ENCODE measurements around the gene RBBP9. TPM values are rescaled to one million over a fixed set of nuclear protein-coding genes. Genes with fewer than 3 reads are reported as not detected.

Gene RBBP9
- 15.3 TPM for polyA plus RNA-seq (2013, experiment 1 of 2)
- 15.0 TPM for polyA plus RNA-seq (2013, experiment 2 of 2)

GRCh38 chr20:18496740-18497592 is at the start of gene RBBP9:
RBBP9 (minus strand) TSS chr20:18497225; CDS start chr20:18497167, 58 bp downstream.
- H4K8ac ChIP-seq (ENCODE audit: low read depth, low read length), result no peak within 1 kb of the TSS
- H3K27me3 ChIP-seq (ENCODE audit: control insufficient read depth in 3 of 3, insufficient read depth in 3 of 3, low read depth in 1 of 3, low read length in 3 of 3), result no peaks in the 10 kb centered on the region
- no peaks in the 10 kb centered on the region for H3K79me1 ChIP-seq (ENCODE audit: low read depth, low read length)
- H3K4me2 ChIP-seq (ENCODE audit: insufficient read depth, low read length, poor library complexity, severe bottlenecking), result peak within 1 kb of the TSS; percentile 53
- H3K27ac ChIP-seq (replicated peaks; ENCODE audit: low read length), result peak within 1 kb of the TSS; percentile 96
- H2AK5ac ChIP-seq (ENCODE audit: low read depth, low read length), result no peak within 1 kb of the TSS
- DNase-seq (ENCODE audit: low spot score), result peak; percentile 82
- peak within 1 kb of the TSS; percentile 94 for H3K9ac ChIP-seq (ENCODE audit: low read depth, low read length, poor library complexity)
- peak within 1 kb of the TSS; percentile 84 to 89 for H3K4me3 ChIP-seq (ENCODE audit: low read length in 2 of 2)
- peaks cover 7 to 21% of the 10 kb centered on the region in 2 donors for H3K36me3 ChIP-seq (replicated peaks in 1 of 2; ENCODE audit: control insufficient read depth in 2 of 2, insufficient read depth in 2 of 2, low read length in 2 of 2)
- H3K9me3 ChIP-seq (replicated peaks in 1 of 2; ENCODE audit: control insufficient read depth in 2 of 2, insufficient read depth in 1 of 2, low read depth in 1 of 2, low read length in 2 of 2), result peaks cover 0 to 2% of the 10 kb centered on the region in 2 donors
- peak within 1 kb of the TSS; percentile 97 for H2AFZ ChIP-seq (ENCODE audit: low read length)
- no peak within 1 kb of the TSS for H4K91ac ChIP-seq (ENCODE audit: low read depth, low read length, poor library complexity)
- no peak within 1 kb of the TSS for H3K4ac ChIP-seq (ENCODE audit: low read length)
- no CpG with 5 or more reads among the region's 31 CpGs for WGBS, 2 donors (ENCODE audit: extremely low coverage in 2 of 2, insufficient read length in 2 of 2, insufficient replicate concordance in 1 of 2)
- H3K4me1 ChIP-seq (ENCODE audit: control insufficient read depth in 2 of 2, insufficient read depth in 1 of 2, low read depth in 1 of 2, low read length in 2 of 2), result peaks cover 0 to 3% of the 10 kb centered on the region in 2 donors
- no peak within 1 kb of the TSS for H3K14ac ChIP-seq (ENCODE audit: low read length)
- H3K18ac ChIP-seq (ENCODE audit: low read length), result peak within 1 kb of the TSS; percentile 96
- no peak within 1 kb of the TSS for H2BK12ac ChIP-seq (ENCODE audit: low read length)
- H2BK120ac ChIP-seq (ENCODE audit: low read depth, low read length), result no peak within 1 kb of the TSS
- peak within 1 kb of the TSS; percentile 91 for H2BK5ac ChIP-seq (ENCODE audit: low read length)
- peak within 1 kb of the TSS; percentile 80 for H3K23ac ChIP-seq (ENCODE audit: low read depth, low read length, poor library complexity)
- no peak within 1 kb of the TSS for H2BK15ac ChIP-seq (ENCODE audit: low read length)

- Histone ChIP-seq H3K27me3 (ENCODE audit: control insufficient read depth in 3 of 3, insufficient read depth in 3 of 3, low read depth in 1 of 3, low read length in 3 of 3) (no peaks in the 10 kb centered on the region), H3K27ac (replicated peaks; ENCODE audit: low read length) (no peak overlapping the region)
- DNase-seq (ENCODE audit: low spot score), result no peak
Observed at GRCh38 chr20:18545566-18545965, 48.5 kb upstream of the RBBP9 start.

GRCh38 chr20:18543932-18544331 is 46.9 kb upstream of the RBBP9 start:
- WGBS, 2 donors (ENCODE audit: extremely low coverage in 2 of 2, insufficient read length in 2 of 2, insufficient replicate concordance in 1 of 2), result no CpG with 5 or more reads among the region's 7 CpGs
- Histone ChIP-seq H3K36me3 (replicated peaks in 1 of 2; ENCODE audit: control insufficient read depth in 2 of 2, insufficient read depth in 2 of 2, low read length in 2 of 2) (peaks cover 18 to 87% of the 10 kb centered on the region in 2 donors), H3K4me2 (ENCODE audit: insufficient read depth, low read length, poor library complexity, severe bottlenecking) (no peak overlapping the region)

More at GRCh38 chr20:18545566-18545965, 48.5 kb upstream of the RBBP9 start:
- H3K4me2 ChIP-seq (ENCODE audit: insufficient read depth, low read length, poor library complexity, severe bottlenecking), result no peak overlapping the region
- H2AFZ ChIP-seq (ENCODE audit: low read length), result no peak overlapping the region
- H4K91ac ChIP-seq (ENCODE audit: low read depth, low read length, poor library complexity), result no peak overlapping the region
- peaks cover 18 to 92% of the 10 kb centered on the region in 2 donors for H3K36me3 ChIP-seq (replicated peaks in 1 of 2; ENCODE audit: control insufficient read depth in 2 of 2, insufficient read depth in 2 of 2, low read length in 2 of 2)
- no peak overlapping the region for H3K4ac ChIP-seq (ENCODE audit: low read length)
- no peak overlapping the region for H3K9ac ChIP-seq (ENCODE audit: low read depth, low read length, poor library complexity)
- H3K4me1 ChIP-seq (ENCODE audit: control insufficient read depth in 2 of 2, insufficient read depth in 1 of 2, low read depth in 1 of 2, low read length in 2 of 2), result no peaks in the 10 kb centered on the region
- H3K79me1 ChIP-seq (ENCODE audit: low read depth, low read length), result no peaks in the 10 kb centered on the region
- H2BK15ac ChIP-seq (ENCODE audit: low read length), result no peak overlapping the region
- H3K4me3 ChIP-seq (ENCODE audit: low read length in 2 of 2), result no peak overlapping the region
- H3K14ac ChIP-seq (ENCODE audit: low read length), result no peak overlapping the region
- H3K23ac ChIP-seq (ENCODE audit: low read depth, low read length, poor library complexity), result no peak overlapping the region
- no peak overlapping the region for H4K8ac ChIP-seq (ENCODE audit: low read depth, low read length)
- H3K9me3 ChIP-seq (replicated peaks in 1 of 2; ENCODE audit: control insufficient read depth in 2 of 2, insufficient read depth in 1 of 2, low read depth in 1 of 2, low read length in 2 of 2), result peaks cover 0 to 2% of the 10 kb centered on the region in 2 donors
- no peak overlapping the region for H3K18ac ChIP-seq (ENCODE audit: low read length)
- no peak overlapping the region for H2BK5ac ChIP-seq (ENCODE audit: low read length)
- no peak overlapping the region for H2BK12ac ChIP-seq (ENCODE audit: low read length)
- H2AK5ac ChIP-seq (ENCODE audit: low read depth, low read length), result no peak overlapping the region
- H2BK120ac ChIP-seq (ENCODE audit: low read depth, low read length), result no peak overlapping the region
- WGBS, 2 donors (ENCODE audit: extremely low coverage in 2 of 2, insufficient read length in 2 of 2, insufficient replicate concordance in 1 of 2), result no CpG with 5 or more reads among the region's 1 CpG

GRCh38 chr20:18543216-18543615 is 46.2 kb upstream of the RBBP9 start:
- no peak overlapping the region for H4K91ac ChIP-seq (ENCODE audit: low read depth, low read length, poor library complexity)
- H3K79me1 ChIP-seq (ENCODE audit: low read depth, low read length), result no peaks in the 10 kb centered on the region
- no peak overlapping the region for H4K8ac ChIP-seq (ENCODE audit: low read depth, low read length)
- no peak overlapping the region for H3K18ac ChIP-seq (ENCODE audit: low read length)
- no peak overlapping the region for H3K14ac ChIP-seq (ENCODE audit: low read length)
- H2AFZ ChIP-seq (ENCODE audit: low read length), result no peak overlapping the region
- WGBS, 2 donors (ENCODE audit: extremely low coverage in 2 of 2, insufficient read length in 2 of 2, insufficient replicate concordance in 1 of 2), result no CpG with 5 or more reads among the region's 4 CpGs
- H3K4me2 ChIP-seq (ENCODE audit: insufficient read depth, low read length, poor library complexity, severe bottlenecking), result no peak overlapping the region
- no peak overlapping the region for H3K4ac ChIP-seq (ENCODE audit: low read length)
- peaks cover 0 to 2% of the 10 kb centered on the region in 2 donors for H3K9me3 ChIP-seq (replicated peaks in 1 of 2; ENCODE audit: control insufficient read depth in 2 of 2, insufficient read depth in 1 of 2, low read depth in 1 of 2, low read length in 2 of 2)
- no peak overlapping the region for H3K27ac ChIP-seq (replicated peaks; ENCODE audit: low read length)
- peaks cover 16 to 86% of the 10 kb centered on the region in 2 donors for H3K36me3 ChIP-seq (replicated peaks in 1 of 2; ENCODE audit: control insufficient read depth in 2 of 2, insufficient read depth in 2 of 2, low read length in 2 of 2)
- no peak overlapping the region for H2BK120ac ChIP-seq (ENCODE audit: low read depth, low read length)
- H3K9ac ChIP-seq (ENCODE audit: low read depth, low read length, poor library complexity), result no peak overlapping the region
- H3K27me3 ChIP-seq (ENCODE audit: control insufficient read depth in 3 of 3, insufficient read depth in 3 of 3, low read depth in 1 of 3, low read length in 3 of 3), result no peaks in the 10 kb centered on the region
- H3K4me3 ChIP-seq (ENCODE audit: low read length in 2 of 2), result no peak overlapping the region
- H2BK5ac ChIP-seq (ENCODE audit: low read length), result no peak overlapping the region
- no peak overlapping the region for H2AK5ac ChIP-seq (ENCODE audit: low read depth, low read length)
- H3K23ac ChIP-seq (ENCODE audit: low read depth, low read length, poor library complexity), result no peak overlapping the region
- no peak overlapping the region for H2BK12ac ChIP-seq (ENCODE audit: low read length)
- H3K4me1 ChIP-seq (ENCODE audit: control insufficient read depth in 2 of 2, insufficient read depth in 1 of 2, low read depth in 1 of 2, low read length in 2 of 2), result no peaks in the 10 kb centered on the region
- no peak overlapping the region for H2BK15ac ChIP-seq (ENCODE audit: low read length)
- DNase-seq (ENCODE audit: low spot score), result no peak

More at GRCh38 chr20:18543932-18544331, 46.9 kb upstream of the RBBP9 start:
- Histone ChIP-seq H3K9ac (ENCODE audit: low read depth, low read length, poor library complexity) (no peak overlapping the region), H3K9me3 (replicated peaks in 1 of 2; ENCODE audit: control insufficient read depth in 2 of 2, insufficient read depth in 1 of 2, low read depth in 1 of 2, low read length in 2 of 2) (peaks cover 0 to 2% of the 10 kb centered on the region in 2 donors), H3K4me3 (ENCODE audit: low read length in 2 of 2) (no peak overlapping the region), H2BK12ac (ENCODE audit: low read length) (no peak overlapping the region), H2BK15ac (ENCODE audit: low read length) (no peak overlapping the region), H3K23ac (ENCODE audit: low read depth, low read length, poor library complexity) (no peak overlapping the region), H4K91ac (ENCODE audit: low read depth, low read length, poor library complexity) (no peak overlapping the region), H3K4me1 (ENCODE audit: control insufficient read depth in 2 of 2, insufficient read depth in 1 of 2, low read depth in 1 of 2, low read length in 2 of 2) (no peaks in the 10 kb centered on the region), H3K79me1 (ENCODE audit: low read depth, low read length) (no peaks in the 10 kb centered on the region), H2AK5ac (ENCODE audit: low read depth, low read length) (no peak overlapping the region), H4K8ac (ENCODE audit: low read depth, low read length) (no peak overlapping the region), H3K27ac (replicated peaks; ENCODE audit: low read length) (no peak overlapping the region), H3K27me3 (ENCODE audit: control insufficient read depth in 3 of 3, insufficient read depth in 3 of 3, low read depth in 1 of 3, low read length in 3 of 3) (no peaks in the 10 kb centered on the region), H2AFZ (ENCODE audit: low read length) (no peak overlapping the region), H2BK5ac (ENCODE audit: low read length) (no peak overlapping the region), H3K18ac (ENCODE audit: low read length) (no peak overlapping the region), H3K14ac (ENCODE audit: low read length) (no peak overlapping the region), H2BK120ac (ENCODE audit: low read depth, low read length) (no peak overlapping the region), H3K4ac (ENCODE audit: low read length) (no peak overlapping the region)
- no peak for DNase-seq (ENCODE audit: low spot score)

Data from neuronal stem cell (in vitro differentiated cells).